HCT116 (cell line): ENCODE results near the gene AUTS2. TPM values are rescaled to one million over a fixed set of nuclear protein-coding genes. Genes with fewer than 3 reads are reported as not detected.

Experiments used
- ATAC-seq: fragments of 200-7000 bp; cut with Tn5 transposase; 2 replicates; pipeline ENCODE4 v1.9.1; 2020; ENCODE audit warnings: mild to moderate bottlenecking, moderate library complexity
- BruUV-seq: library from RNA; stranded (reverse); fragments of 400-500 nt; replicated peaks from 2 replicates; lab custom pipeline; 2021; lab: Mats Ljungman, UMichigan
- CTCF ChIA-PET: fragments of 300-600 bp; sonication (Branson Sonifier 250); formaldehyde crosslinking; loops from one replicate; lab custom pipeline; 2021; ENCODE audit warnings: antibody characterized with exemption; lab: Charles Lee
- POLR2A ChIA-PET: fragments of 300-600, 350-600 bp; sonication (Branson Sonifier 250); formaldehyde crosslinking; loops from one replicate; lab custom pipeline; 2021; ENCODE audit warnings: antibody characterized with exemption; lab: Charles Lee
- RAD21 ChIA-PET, 2 experiments: fragments of 300-600 bp; sonication (Branson Sonifier 250); formaldehyde crosslinking; loops; one replicate each; lab custom pipeline; 2023; ENCODE audit warnings: low total read pairs in 2 of 2; ENCODE audit not compliant: uncharacterized antibody in 2 of 2, unreplicated experiment in 2 of 2, low non-redundant PET in 1 of 2; lab: Charles Lee
- DNase-seq: peaks from one replicate; pipeline ENCODE4 v3.0.0-alpha.2; 2010; ENCODE audit warnings: low read depth, low spot score
- H2AFZ ChIP-seq: fragments of 200-600 bp; shearing (Covaris generic), sonication (generic); 2 replicates; pipeline ENCODE4 v1.6.1; 2017; ENCODE audit warnings: low read depth, mixed run types, mixed read lengths, antibody characterized with exemption, low read length; ENCODE audit not compliant: poor library complexity, severe bottlenecking
- H3K27ac ChIP-seq: 2 replicates; pipeline ENCODE4 v1.5.1; 2012; ENCODE audit warnings: low read depth, low read length
- H3K27me3 ChIP-seq: fragments of 200-600 bp; sonication (generic); 2 replicates; pipeline ENCODE4 v1.6.1; 2016; ENCODE audit warnings: mixed run types, low read length, mixed read lengths; ENCODE audit not compliant: insufficient read depth
- H3K36me3 ChIP-seq, 2 experiments: fragments of 200-500 bp in 1 of 2; fragments of 200-600 bp in 1 of 2; sonication (Bioruptor generic) in 1 of 2; sonication (generic) in 1 of 2; 2 replicates each; pipeline versions ENCODE4 v1.5.1 to v1.6.1; 2014 to 2016; ENCODE audit warnings: low read length in 2 of 2, inconsistent platforms in 1 of 2, mixed read lengths in 1 of 2, mixed run types in 1 of 2; ENCODE audit not compliant: insufficient read depth in 2 of 2, control insufficient read depth in 1 of 2
- H3K4me1 ChIP-seq, 2 experiments: fragments of 200-600 bp in 1 of 2; sonication (generic) in 1 of 2; 2 replicates each; pipeline versions ENCODE4 v1.5.1 to v1.6.1; 2012 to 2017; ENCODE audit warnings: low read length in 2 of 2, inconsistent platforms in 1 of 2, mild to moderate bottlenecking in 1 of 2, mixed read lengths in 1 of 2, mixed run types in 1 of 2, moderate library complexity in 1 of 2; ENCODE audit not compliant: insufficient read depth in 2 of 2, control insufficient read depth in 1 of 2
- H3K4me2 ChIP-seq: fragments of 200-600 bp; sonication (generic); 2 replicates; pipeline ENCODE4 v1.6.1; 2017; ENCODE audit warnings: mixed run types, low read length, mixed read lengths
- H3K4me3 ChIP-seq, 2 experiments: fragments of 200-600 bp in 1 of 2; sonication (generic) in 1 of 2; replicated peaks in 1 of 2; 2 replicates each; pipeline ENCODE4 v1.5.1; 2011 to 2016; ENCODE audit warnings: low read length in 2 of 2, control low read depth in 1 of 2, low read depth in 1 of 2, mild to moderate bottlenecking in 1 of 2, mixed read lengths in 1 of 2, mixed run types in 1 of 2
- H3K79me2 ChIP-seq: fragments of 200-600 bp; sonication (generic); 2 replicates; pipeline ENCODE4 v1.6.1; 2017; ENCODE audit warnings: mild to moderate bottlenecking, mixed run types, low read length, moderate library complexity, mixed read lengths; ENCODE audit not compliant: insufficient read depth
- H3K9ac ChIP-seq: fragments of 200-600 bp; sonication (generic); 2 replicates; pipeline ENCODE4 v1.6.1; 2016; ENCODE audit warnings: low read length, mixed read lengths
- H3K9me2 ChIP-seq: fragments of 200-600 bp; sonication (generic), shearing (Covaris generic); 2 replicates; pipeline ENCODE4 v1.6.1; 2017; ENCODE audit warnings: mixed run types, mild to moderate bottlenecking, moderate library complexity; ENCODE audit not compliant: insufficient read depth
- H3K9me3 ChIP-seq, 2 experiments: fragments of 200-500 bp in 1 of 2; fragments of 200-600 bp in 1 of 2; sonication (Bioruptor generic) in 1 of 2; sonication (generic) in 1 of 2; 2 replicates each; pipeline ENCODE4 v1.6.1; 2014 to 2017; ENCODE audit warnings: low read length in 2 of 2, mixed read lengths in 2 of 2, inconsistent platforms in 1 of 2, low read depth in 1 of 2, mild to moderate bottlenecking in 1 of 2, mixed run types in 1 of 2, moderate library complexity in 1 of 2; ENCODE audit not compliant: control insufficient read depth in 1 of 2, insufficient read depth in 1 of 2
- H4K20me1 ChIP-seq: fragments of 200-600 bp; sonication (generic), shearing (Covaris generic); 2 replicates; pipeline ENCODE4 v1.6.1; 2017; ENCODE audit warnings: mixed run types, mild to moderate bottlenecking, moderate library complexity; ENCODE audit not compliant: insufficient read depth
- CEBPB ChIP-seq: IDR thresholded peaks from 2 replicates; pipeline ENCODE4 v1.6.1; 2012; ENCODE audit warnings: low read depth
- CTCF ChIP-seq, 3 experiments: fragments of 200-600 bp in 1 of 3; sonication (generic) in 1 of 3; IDR thresholded peaks in 2 of 3; conservative IDR thresholded peaks in 1 of 3; 2 replicates each; pipeline ENCODE4 v1.5.1; 2012 to 2017; ENCODE audit warnings: low read depth in 2 of 3, low read length in 2 of 3, antibody characterized with exemption in 1 of 3, borderline replicate concordance in 1 of 3, control low read depth in 1 of 3, mild to moderate bottlenecking in 1 of 3, mixed read lengths in 1 of 3, mixed run types in 1 of 3, moderate library complexity in 1 of 3; ENCODE audit not compliant: insufficient read depth in 1 of 3
- EGR1 ChIP-seq: IDR thresholded peaks from 2 replicates; pipeline ENCODE4 v1.6.1; 2012; ENCODE audit warnings: low read depth
- ELF1 ChIP-seq: IDR thresholded peaks from 2 replicates; pipeline ENCODE4 v1.6.1; 2012; ENCODE audit warnings: low read depth, borderline replicate concordance
- EZH2phosphoT487 ChIP-seq: fragments of 200-600 bp; IDR thresholded peaks from 2 replicates; pipeline ENCODE4 v1.6.1; 2018; ENCODE audit warnings: antibody characterized with exemption, borderline replicate concordance
- FOSL1 ChIP-seq: IDR thresholded peaks from 2 replicates; pipeline ENCODE4 v1.6.1; 2012; ENCODE audit warnings: low read depth
- SP1 ChIP-seq: IDR thresholded peaks from 2 replicates; pipeline ENCODE4 v1.6.1; 2012; ENCODE audit warnings: low read depth
- SRF ChIP-seq: IDR thresholded peaks from 2 replicates; pipeline ENCODE4 v1.6.1; 2012; ENCODE audit warnings: low read depth
- TCF7L2 ChIP-seq: IDR thresholded peaks from 2 replicates; pipeline ENCODE4 v1.7.0; 2011; ENCODE audit warnings: borderline replicate concordance, inconsistent platforms; ENCODE audit not compliant: insufficient read depth, insufficient read length; ENCODE audit errors: extremely low read depth
- YY1 ChIP-seq: IDR thresholded peaks from 2 replicates; pipeline ENCODE4 v1.6.1; 2011; ENCODE audit warnings: low read length, low read depth, moderate library complexity, mild to moderate bottlenecking; ENCODE audit not compliant: insufficient replicate concordance; ENCODE audit errors: extremely low read depth
- ZBTB33 ChIP-seq: IDR thresholded peaks from 2 replicates; pipeline ENCODE4 v1.6.1; 2011; ENCODE audit warnings: mild to moderate bottlenecking, low read length, moderate library complexity; ENCODE audit not compliant: insufficient replicate concordance; ENCODE audit errors: extremely low read depth
- ZFX ChIP-seq: fragments of 450-650 bp; IDR thresholded peaks from 2 replicates; pipeline ENCODE4 v1.6.1; 2017
- ZNF274 ChIP-seq: fragments of 200-500 bp; sonication (Bioruptor generic); IDR thresholded peaks from 2 replicates; pipeline ENCODE4 v1.6.1; 2014; ENCODE audit warnings: mild to moderate bottlenecking, low read depth, low read length, inconsistent platforms
- intact Hi-C: fragments of 100-400 bp; cut with micrococcal nuclease; formaldehyde crosslinking; loops from 2 replicates; pipeline ENCODE4 v1.10.0; 2022
- total RNA-seq: library from RNA; stranded (reverse); gene quantifications from one replicate; pipeline ENCODE4 v1.2.1, GENCODE V29; 2021; ENCODE audit not compliant: unreplicated experiment

The AUTS2 gene
- total RNA-seq, 1 experiment from 2014 or later = 0.93 TPM

GRCh38 chr7:69550991-69551390, 47.3 kb upstream of the AUTS2 start:
- intact Hi-C loops = no loop called here
- Histone ChIP-seq H3K27ac (no peak overlapping the region), H3K27me3 (no peaks in the 10 kb centered on the region), H2AFZ (no peak overlapping the region), H3K9ac (no peak overlapping the region), H3K4me2 (no peak overlapping the region), H3K36me3 (no peaks in the 10 kb centered on the region), H3K9me2 (no peaks in the 10 kb centered on the region), H3K4me1 (no peaks in the 10 kb centered on the region), H3K4me3 (no peak overlapping the region), H4K20me1 (no peaks in the 10 kb centered on the region), H3K9me3 (peaks cover 0 to 8% of the 10 kb centered on the region in 2 experiments; a peak in 1 of 4 replicates), H3K79me2 (no peaks in the 10 kb centered on the region)
- no peak for TF ChIP-seq ELF1
- no peak for TF ChIP-seq FOSL1
- TF ChIP-seq CTCF (IDR thresholded peaks at IDR 0.05 in 2 of 3, conservative IDR thresholded peaks at IDR 0.05 in 1 of 3; ENCODE audit: borderline replicate concordance in 1 of 3, insufficient read depth in 1 of 3, low read depth in 2 of 3, low read length in 2 of 3) = no peak
- POLR2A ChIA-PET = no interaction called here
- CTCF ChIA-PET = no interaction called here
- RAD21 ChIA-PET = no interaction called here
- no peak for ATAC-seq
- BruUV-seq = no TSS peak
- DNase-seq = no peak

- Histone ChIP-seq H4K20me1 (no peaks in the 10 kb centered on the region), H3K9ac (no peak overlapping the region), H3K4me3 (no peak overlapping the region), H3K9me3 (peaks cover 0 to 8% of the 10 kb centered on the region in 2 experiments; a peak in 1 of 4 replicates), H3K36me3 (no peaks in the 10 kb centered on the region), H3K9me2 (no peaks in the 10 kb centered on the region), H3K79me2 (no peaks in the 10 kb centered on the region), H3K27me3 (no peaks in the 10 kb centered on the region), H3K4me1 (no peaks in the 10 kb centered on the region), H3K4me2 (no peak overlapping the region), H3K27ac (no peak overlapping the region), H2AFZ (no peak overlapping the region)
- ATAC-seq (no peak), DNase-seq (no peak)
- ChIA-PET CTCF (no interaction called here), POLR2A (no interaction called here), RAD21 (no interaction called here)
- no TSS peak for BruUV-seq
- intact Hi-C loops = no loop called here
- TF ChIP-seq EGR1 (no peak), ZNF274 (no peak), ZBTB33 (no peak), TCF7L2 (no peak), CTCF (IDR thresholded peaks at IDR 0.05 in 2 of 3, conservative IDR thresholded peaks at IDR 0.05 in 1 of 3; ENCODE audit: borderline replicate concordance in 1 of 3, insufficient read depth in 1 of 3, low read depth in 2 of 3, low read length in 2 of 3) (no peak), EZH2phosphoT487 (no peak), ZFX (no peak), ELF1 (no peak), SRF (no peak), SP1 (no peak), CEBPB (no peak), YY1 (no peak)
These were observed 45.1 kb upstream of the AUTS2 start for GRCh38 chr7:69553190-69553589.
